RKO (cell line): ENCODE data around the gene MRPS18A.

ENCODE experiments used
- DNase-seq: peaks from one replicate; pipeline ENCODE4 v3.0.0-alpha.2; 2016; ENCODE audit warnings: low spot score

Gene MRPS18A

DNA sequence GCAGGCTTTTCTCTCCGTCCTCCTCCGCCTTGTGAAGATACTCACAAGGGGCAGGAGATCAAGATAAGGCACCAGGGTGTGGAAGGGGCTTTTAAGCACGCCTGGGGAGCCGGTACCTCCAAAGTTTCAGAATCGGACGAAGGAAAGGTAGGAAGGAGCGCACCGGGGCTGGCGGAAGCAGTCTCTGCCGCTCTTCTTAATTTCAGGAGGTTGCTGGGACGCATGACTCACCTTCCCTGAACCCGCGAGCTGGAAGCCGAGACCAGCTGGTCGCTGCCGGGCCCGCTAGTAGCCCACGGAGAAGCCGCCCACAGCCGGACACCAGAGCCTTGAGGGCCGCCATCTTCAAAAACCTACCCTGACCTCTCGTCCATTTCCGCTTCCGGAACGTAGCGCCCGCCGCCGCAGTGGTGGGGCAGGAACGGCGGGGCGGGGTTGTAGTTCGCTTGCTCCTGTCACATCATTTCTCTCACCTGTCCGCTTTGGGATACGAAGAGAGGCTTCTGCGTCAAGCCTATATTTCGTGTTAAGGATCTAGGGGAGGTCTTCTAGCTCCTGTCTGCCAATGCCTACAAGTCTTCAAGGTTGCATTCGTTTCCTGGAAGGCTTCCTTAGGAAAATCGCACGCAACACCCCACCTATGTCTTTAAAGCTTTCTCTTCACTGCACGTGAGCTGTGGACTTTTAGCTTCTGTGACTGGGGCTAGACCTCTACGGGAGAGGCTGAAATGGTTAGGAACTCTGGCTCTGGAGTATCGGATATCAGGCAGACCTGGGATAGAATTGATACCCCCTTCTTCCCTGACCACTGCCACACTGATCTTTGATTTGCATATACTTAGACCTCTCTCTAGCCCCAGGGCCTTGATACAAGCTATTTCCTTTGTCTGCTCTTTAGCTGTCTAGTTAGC, at the start of gene MRPS18A:
Gene MRPS18A (minus strand): TSS at position 355 of the 911 bp plus-strand sequence. CDS start 12 bp downstream, at position 343.
- DNase-seq = peak; percentile 91

DNA sequence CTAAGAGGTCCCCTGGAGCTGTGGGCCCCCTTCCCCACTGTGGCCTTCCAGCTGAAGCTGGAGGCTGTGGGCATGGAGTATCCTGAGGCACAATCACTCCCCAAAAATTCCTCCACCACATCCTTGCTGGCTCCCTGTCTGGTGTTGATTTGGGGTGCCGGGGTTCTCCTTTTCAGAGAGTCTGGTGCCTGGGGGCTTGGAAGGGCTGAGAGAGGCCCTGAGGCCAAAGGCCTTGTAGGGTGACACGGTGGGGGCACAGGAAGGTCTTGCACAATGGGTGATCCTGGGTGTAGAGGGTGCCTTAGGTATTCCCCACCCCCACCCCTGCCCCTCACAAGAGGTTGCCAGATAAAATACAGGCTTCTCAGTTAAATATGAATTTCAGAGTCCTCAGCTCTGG, 49.3 kb upstream of the MRPS18A start:
- DNase-seq = no peak

DNA sequence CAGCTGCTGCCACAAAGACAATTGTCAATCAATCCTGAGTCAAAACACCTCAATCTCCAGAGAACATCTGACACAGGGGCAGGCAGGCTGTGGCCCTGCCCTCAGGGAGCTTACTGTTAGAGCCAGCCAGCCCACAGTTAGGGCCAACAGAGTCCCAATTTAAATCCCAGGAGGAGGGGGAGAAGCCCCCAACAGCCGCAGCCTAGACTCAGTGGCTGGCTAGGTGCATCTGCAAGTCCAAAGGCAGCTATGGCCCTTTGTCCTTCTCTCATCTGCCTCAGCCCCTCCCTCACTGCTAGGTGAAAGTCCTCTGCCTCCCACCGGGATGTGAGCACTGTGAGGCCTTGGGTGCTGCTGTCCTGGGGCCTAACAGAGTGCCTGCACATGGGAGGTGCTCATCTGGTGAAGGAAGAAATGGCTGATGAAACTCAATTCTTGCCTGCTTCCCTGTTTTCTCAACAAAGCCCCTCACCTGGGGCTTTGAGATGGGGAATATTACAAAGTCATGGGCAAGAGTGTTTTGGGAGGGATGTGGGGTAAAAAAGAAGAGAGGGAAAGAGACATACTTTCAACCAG, 48.7 kb upstream of the MRPS18A start:
- DNase-seq = no peak

DNA sequence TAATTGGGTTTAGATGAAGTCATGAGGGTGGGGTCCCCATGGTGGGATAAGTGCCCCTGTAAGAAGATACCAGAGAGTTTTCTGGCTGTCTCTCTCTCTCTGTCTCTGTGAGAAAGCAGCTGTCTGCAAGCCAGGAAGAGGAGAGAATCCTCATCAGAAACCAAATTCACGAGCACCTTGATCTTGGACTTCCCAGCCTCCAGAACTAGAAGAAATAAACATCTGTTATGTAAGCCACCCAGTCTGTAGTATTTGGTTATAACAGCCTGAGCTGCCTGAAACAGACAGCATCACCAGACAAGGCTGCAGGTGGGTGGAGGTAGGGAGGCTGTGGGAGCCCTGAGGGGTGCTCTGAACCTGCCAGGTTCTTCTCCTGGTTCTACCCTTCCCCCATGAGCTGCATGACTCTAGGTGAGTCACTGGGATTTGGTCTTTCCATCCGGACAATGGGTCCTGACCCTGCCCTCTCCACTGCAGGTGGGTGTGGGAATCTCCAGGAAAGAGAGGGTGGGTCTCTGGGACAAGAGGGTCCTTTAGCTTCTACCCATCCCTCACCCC, 48.1 kb upstream of the MRPS18A start:
- DNase-seq = no peak

DNA sequence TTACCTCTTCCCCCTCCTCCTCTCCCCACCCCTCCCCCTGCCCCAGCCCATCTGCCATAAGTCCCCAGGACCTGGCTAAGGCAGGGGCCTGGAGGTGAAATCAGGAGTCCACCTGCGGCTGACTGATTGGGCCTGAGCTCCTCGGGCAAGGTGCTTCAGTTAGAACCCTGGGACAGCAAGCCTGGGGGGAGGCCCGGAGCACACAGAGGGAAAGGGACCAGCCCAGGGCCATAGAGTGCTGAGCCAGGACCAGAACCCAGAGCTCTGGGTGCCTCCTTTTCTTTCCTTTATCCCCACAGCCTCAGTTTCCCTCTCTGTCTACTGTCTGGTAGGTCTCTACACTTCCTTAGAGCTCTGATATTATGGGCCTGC, 46.7 kb upstream of the MRPS18A start:
- no peak for DNase-seq

DNA sequence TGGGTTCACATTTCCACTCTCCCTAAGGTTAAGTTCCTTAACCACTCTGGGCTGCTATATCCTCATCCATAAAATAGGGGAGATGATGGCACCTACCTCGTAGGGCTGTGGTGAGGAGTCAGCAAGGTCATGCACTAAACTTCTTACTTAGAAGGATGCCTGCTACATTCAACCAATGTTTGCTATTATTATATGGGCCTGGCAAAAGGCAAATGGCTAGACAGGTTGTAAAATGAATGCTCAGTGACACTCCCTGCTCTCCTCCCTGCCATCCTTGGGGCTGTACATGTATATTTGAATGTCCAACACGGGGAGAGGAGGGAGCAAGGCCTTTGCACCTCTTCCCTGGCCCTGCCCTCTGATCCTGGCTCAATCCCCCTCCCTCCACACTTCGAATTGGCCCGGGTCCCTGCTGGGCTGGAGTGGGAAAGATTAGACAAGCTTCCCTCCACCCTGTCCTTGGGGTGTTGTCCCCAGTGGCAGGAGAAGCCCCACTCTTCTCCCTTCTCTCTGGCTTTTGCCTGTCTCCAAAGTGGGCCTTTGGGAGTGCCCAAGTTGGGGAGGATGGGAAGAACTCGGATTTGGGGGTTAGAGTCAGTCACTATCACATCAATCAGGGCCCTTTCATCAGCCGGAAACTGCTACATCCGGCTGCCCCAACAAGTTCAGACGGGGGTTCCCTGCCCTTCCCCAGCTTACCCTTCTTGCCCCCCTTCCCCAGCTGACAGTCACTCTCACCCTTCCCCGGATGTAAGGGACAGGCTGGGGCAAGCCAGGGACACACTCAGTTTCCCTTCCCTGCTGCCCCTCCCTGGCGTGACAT, 46.1 kb upstream of the MRPS18A start:
- no peak for DNase-seq

DNA sequence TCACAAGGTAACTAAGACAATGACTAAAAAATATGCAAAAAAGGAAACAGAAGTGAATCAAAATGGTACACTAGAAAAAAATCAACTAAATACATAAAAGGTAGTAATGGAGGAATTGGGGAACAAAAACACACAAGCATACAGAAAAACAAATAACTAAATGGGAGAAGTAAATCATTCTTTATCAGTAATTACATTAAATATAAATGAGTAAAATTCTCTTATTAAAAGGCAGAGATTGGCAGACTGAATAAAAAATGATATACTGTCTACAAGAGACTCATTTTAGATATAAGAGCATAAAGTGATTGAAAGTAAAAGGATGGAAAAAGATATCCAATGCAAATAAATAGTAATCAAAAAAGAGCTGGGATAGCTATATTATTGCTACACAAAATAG, 43.0 kb upstream of the MRPS18A start:
- DNase-seq = no peak

DNA sequence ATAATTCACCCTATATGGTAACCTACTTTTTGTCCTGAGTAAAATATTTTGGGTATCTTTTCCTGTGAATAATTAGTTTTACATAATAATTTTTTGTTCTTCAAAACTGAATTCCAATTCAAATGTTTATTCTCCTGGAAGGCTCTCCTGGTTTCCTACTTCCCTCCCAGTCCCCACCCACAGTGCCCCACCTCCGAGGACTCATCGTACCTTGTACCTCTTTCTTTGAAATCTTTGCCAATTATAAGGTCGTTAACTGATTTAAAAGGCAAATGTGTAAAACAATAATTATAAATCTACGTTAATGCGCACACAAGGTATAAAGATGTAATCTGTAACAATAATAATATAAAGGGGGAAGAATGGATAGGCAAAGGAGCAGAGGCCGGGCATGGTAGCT, 41.9 kb upstream of the MRPS18A start:
- DNase-seq = no peak

DNA sequence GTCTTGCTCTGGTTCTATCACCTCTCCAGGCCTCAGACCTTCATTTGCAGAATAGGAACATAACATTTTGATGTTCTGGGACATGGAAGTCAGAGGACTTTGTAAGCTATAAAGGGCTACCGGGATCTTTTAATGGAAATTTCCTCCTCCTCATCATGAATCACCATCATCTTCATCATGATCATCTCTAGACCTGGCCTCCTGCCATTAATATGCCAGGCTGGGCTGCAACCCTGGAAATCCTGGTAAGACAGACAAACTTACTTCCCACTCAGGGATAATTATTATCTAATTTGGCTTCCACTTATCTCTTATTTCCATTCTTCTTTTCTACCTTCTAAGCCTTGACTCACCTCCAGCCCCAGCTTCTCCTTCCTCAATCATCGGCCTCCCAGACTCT, 41.0 kb upstream of the MRPS18A start:
- peak; percentile 9 for DNase-seq

DNA sequence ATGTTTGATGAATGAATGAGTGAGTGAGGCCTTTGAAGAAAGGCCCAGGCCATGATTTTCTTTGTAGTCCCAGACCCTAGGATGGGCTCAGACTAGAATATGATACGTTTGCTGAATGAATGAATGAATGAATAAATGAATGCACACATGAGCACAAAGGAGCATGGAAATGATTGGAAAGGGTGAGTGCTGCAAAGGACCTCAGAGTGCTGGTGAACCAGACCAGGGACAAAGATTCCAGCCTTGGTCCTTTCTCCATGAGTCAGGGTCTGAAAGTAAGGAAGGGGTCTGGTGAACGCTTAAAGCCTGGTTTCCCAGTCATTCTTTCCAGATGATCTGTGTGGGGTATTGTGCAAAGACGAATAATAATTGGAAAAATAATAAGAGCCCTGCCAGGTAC, 40.0 kb upstream of the MRPS18A start:
- DNase-seq = no peak

DNA sequence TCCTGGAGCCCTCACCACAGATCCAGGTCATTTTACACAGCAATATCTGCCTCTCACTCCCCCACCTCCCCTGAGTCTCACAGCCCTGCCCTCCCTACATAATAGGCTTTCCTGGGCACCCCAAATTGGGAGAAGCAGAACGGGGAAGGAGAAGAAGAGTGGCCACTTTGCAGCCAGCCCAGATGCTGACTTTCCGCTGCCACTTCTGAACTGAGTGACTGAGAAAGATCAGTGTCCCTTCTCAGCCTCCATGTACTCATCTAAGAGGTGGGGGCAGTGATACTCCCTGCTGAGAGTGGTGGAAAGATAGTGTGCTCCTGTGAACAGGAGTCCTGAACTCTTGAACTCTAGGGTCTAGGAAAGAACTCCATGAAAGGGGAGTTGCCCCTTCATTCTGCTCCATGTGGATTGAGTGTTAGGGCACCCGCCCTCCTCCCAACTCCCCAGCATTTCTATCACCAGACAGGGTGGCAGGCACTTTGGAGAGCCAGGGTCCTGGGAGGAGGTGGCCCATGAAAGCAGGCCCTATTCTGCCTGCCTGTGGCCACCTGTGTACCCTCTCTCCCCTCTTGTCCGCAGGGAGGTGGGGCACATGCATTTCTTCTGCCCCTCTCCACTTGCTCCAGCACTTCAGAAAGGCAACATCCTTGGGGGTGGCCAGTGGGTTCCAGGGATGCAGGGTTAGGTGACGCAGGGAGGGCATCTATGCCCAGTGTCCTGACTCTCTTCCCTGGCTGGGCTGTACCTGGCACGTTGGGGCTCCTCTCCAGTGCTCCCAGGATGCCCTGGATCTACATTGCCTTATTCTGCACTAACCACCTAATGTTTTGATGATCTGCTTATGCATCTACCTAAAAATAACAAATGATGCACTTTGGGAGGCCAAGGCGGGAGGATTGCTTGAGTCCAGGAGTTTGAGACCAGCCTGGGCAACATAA, 38.3 kb upstream of the MRPS18A start:
- DNase-seq = no peak

DNA sequence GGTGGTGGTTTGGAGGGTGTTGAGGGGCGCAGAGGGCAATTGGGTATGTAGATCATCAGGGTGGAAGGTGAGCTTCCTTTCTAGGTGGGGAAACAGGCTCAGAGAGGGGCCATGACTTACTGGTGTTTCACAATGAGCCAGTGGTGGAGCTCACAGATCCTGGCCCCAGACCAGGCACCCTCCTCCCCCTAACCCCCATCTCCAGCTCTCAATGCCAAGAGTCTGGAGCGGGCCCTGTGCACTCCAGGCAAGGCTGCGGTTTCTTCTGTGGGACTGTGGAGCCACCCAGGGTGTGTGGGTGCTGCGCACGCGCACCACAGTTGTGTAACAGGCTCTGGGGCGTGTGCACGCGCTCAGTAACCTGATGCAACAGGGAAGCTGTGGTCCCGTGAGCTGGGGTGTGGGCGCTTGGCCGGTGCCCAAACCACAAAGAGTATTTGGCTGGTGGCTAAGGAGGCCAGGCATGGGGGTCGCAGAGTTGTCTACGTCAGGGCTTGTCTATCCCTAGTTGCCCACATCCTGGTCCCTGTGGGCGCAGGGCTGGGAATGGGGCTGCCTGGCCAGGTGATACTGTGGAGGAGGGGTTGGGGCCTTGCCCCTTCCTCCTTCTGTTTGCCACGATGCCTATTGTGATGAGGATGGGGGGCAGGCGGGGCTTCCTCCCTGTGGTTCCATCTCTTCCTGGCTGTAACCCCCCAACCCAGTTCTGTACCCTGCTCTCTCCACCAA, 37.5 kb upstream of the MRPS18A start:
- DNase-seq = no peak

DNA sequence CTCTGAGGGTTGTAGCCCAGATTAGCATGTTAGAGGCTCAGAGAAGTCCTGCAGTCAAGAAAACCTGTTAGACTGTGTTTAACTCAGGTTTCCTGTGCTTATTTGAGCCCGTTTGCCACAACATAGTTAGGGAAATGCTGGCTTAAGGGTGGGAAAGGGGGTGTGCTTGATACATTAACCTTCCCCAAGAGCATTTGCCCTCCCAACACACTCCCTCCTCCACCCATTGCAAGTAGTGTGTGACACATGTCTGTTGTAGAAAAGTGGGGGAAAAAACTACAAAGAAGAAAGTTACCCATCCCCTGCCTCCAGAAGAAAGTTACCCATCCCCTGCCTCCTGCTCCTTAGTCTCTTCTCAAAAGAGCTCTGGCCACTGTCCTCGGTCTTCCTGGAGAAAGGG, 36.8 kb upstream of the MRPS18A start:
- DNase-seq = no peak

DNA sequence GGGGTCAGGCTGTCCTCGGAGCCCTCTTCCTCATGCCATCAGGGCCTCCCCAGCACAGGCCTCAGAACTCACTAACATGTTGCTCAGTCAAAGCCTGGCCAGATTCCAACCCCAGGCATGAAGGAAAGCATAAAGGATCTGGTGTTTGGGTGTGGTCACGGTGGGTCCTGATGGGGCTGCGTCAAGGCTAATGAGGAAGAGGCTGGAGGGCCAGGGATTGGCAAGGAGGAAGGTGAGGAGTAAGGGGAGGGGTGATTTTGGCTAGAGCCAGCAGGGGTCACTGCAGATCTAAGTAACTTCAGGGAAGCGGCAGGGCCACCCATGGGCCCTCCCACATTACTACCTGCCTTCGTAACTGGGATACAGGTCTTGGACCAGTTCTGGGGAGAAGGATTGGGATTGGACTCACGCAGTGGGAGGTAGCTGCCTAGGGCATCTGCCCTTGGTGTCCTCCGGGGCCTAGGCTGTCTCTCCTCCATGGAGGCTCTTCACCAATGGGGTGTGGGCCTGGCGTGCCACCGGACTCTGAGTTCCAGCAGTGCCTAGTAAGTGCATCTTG, 36.2 kb upstream of the MRPS18A start:
- no peak for DNase-seq

DNA sequence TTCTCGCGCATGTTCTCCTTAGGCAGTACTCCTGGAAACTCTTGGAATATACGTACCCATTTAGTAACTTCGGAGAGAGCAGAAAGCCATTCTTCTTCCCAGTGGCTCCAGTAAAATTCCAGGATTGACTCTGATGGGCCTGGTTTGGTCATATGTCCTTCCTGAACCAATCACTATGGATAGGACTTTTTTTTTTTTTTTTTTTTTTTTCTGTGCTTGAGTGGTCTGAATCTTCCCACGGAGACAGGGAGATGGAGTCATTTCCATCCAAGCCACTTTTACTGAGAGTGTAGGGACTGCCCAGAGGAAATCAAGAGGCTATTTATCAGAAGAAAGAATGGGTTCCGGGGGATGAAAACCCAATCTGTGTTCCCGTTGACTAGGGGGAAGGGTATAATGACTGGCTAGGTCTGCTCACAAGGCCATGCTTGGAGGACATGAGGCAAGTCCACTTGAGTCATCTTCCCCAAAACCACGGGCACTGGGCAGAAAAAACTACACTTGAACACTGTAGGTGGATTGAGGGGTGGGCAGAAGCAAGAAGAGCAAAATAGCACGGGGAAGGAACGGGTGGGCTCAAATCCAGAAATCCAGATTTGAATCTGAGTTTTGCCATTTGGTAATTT, 35.4 kb upstream of the MRPS18A start:
- DNase-seq = no peak

DNA sequence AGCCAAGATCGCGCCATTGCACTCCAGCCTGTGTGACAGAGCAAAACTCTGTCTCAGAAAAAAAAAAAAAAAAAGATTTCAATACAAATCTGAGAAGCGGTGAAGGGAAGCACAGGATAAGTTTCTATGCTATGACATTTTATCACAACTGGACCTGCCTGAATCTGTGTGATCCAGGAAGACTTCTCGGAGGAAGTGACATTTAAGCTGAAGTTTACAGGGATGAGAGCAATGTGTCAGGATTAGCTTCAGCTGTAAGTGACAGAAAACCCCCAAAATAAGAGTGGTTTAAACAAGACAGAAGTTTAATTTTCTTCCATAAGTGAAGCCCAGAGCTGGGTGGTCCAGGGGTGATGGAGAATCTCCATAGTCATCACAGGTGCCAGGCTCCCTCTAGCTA, 33.4 kb upstream of the MRPS18A start:
- DNase-seq = no peak

DNA sequence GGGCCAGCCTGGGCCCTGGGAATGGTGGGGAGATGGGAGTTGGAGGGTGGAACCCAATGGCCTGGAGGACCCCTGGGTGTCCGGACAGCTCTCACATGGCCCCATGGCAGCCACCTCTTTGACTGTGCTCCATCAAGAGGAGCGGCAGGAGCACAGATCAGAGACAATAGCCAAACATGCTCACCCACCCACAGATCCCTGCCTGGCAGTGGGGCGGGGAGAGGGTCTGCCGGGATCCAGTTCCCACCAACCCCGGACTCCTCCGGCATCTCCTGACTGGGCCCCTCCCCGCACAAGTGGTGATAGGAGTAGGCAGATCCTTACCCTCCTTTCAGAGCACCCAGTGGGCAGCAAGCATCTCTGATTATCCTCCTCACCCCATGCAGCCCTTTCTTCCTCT, 31.9 kb upstream of the MRPS18A start:
- no peak for DNase-seq

DNA sequence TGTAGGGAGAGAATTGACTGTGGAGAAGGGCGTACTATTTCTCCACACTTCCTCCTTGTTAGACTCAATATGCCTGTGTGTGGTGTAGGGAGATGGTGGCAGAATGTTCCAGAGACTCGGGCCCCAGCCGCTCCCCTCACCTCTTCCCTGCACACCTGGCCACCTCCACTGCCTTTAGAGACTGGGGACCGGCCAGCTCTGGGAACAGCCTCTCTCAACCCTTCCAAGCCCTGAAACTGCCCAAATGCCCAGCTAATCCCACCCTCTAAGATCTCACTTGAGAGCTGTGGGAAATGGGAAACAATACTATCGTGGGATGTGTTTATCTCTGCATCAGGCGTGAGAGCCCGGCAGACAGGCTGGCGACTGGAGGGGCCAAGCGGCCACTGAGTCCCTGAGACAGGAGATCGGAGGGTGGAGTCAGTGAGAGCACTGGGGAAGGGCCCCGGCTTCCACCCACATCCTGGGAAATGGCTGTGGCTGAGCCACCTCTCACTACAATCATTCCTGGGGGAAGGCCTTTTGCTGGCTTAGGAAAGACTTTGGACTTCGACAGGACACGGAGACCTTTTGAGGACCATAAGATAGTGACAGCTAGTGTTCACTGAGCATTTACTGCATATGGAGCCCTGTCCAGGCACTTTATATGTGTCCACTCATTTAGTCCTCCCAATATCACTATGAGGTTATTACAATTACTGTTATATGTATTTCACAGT, 31.0 kb upstream of the MRPS18A start:
- no peak for DNase-seq

DNA sequence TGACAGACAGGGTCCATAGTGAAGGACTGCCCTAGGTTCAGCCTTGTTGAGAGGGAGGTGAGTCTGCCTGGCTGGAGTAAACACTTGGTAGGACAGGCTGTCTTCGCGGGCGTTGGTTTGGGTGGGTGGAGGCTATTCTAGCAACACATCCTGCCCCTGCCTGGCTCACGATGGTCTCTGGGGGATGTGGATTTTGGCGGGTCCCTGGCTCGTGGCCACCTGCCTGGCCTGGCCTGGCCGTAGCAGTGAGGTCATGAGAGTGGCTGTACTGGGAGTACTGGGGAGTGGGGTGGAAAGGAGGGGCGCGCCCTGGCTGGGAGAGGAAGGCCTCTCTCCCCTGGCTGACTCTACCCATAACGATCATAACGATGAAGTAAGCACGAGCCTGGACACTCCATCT, 30.2 kb upstream of the MRPS18A start:
- no peak for DNase-seq
